Stimulated activated CD4-positive, alpha-beta T cell treated with anti-CD3 and anti-CD28 coated beads, Interleukin-12 subunit alpha, Interleukin-12 subunit beta, amount 100 ng/mL, for 4 hours (primary cell): ENCODE measurements around the gene RGS19.

Experiments
- DNase-seq: peaks from one replicate; pipeline ENCODE4 v3.0.0-alpha.2; 2020

RGS19 gene

GRCh38 chr20:64047968-64048401, 31.3 kb downstream of the RGS19 start:
- no peak for DNase-seq

- DNase-seq: no peak
Measured at GRCh38 chr20:64047046-64047389, 32.3 kb downstream of the RGS19 start.

- no peak for DNase-seq
Measured at GRCh38 chr20:64045346-64046011, 33.8 kb downstream of the RGS19 start.

GRCh38 chr20:64044484-64045247, 34.7 kb downstream of the RGS19 start:
- no peak for DNase-seq

GRCh38 chr20:64043768-64044167, 35.5 kb downstream of the RGS19 start:
- DNase-seq: no peak

GRCh38 chr20:64042054-64042781, 37.1 kb downstream of the RGS19 start:
- no peak for DNase-seq

- DNase-seq: no peak
Measured at GRCh38 chr20:64041781-64042053, 37.6 kb downstream of the RGS19 start.

- DNase-seq: no peak
Measured at GRCh38 chr20:64041040-64041780, 38.1 kb downstream of the RGS19 start.

- no peak for DNase-seq
Measured at GRCh38 chr20:64040231-64041039, 38.9 kb downstream of the RGS19 start.

- no peak for DNase-seq
Measured at GRCh38 chr20:64039293-64040160, 39.8 kb downstream of the RGS19 start.

- peak; percentile 78 for DNase-seq
Measured at GRCh38 chr20:64038565-64039292, 40.6 kb downstream of the RGS19 start.

- no peak for DNase-seq
Measured at GRCh38 chr20:64038224-64038564, 41.1 kb downstream of the RGS19 start.

GRCh38 chr20:64037498-64038213, 41.7 kb downstream of the RGS19 start:
- DNase-seq: no peak

- DNase-seq: no peak
Measured at GRCh38 chr20:64037199-64037497, 42.2 kb downstream of the RGS19 start.

- DNase-seq: no peak
Measured at GRCh38 chr20:64036346-64037198, 42.7 kb downstream of the RGS19 start.

GRCh38 chr20:64035933-64036345, 43.4 kb downstream of the RGS19 start, which contains the start of gene C20orf204:
Gene C20orf204, plus strand, starts transcription at chr20:64036182. Its CDS starts 142 bp downstream, at chr20:64036324.
- no peak for DNase-seq

GRCh38 chr20:64035066-64035932, 44.0 kb downstream of the RGS19 start:
- DNase-seq: no peak

- no peak for DNase-seq
Measured at GRCh38 chr20:64033981-64034493, 45.3 kb downstream of the RGS19 start.
